Breast epithelium (tissue), 3 donors: ENCODE data around the gene RAPGEF4.

Source experiments
- CTCF ChIP-seq, 3 donors: fragments of 450-650 bp; IDR thresholded peaks; one replicate each; pipeline ENCODE4 v1.5.1; 2016 to 2017; ENCODE audit warnings: antibody characterized with exemption in 3 of 3, mild to moderate bottlenecking in 3 of 3, moderate library complexity in 3 of 3
- POLR2A ChIP-seq: fragments of 450-650 bp; IDR thresholded peaks from one replicate; pipeline ENCODE4 v1.6.1; 2016; ENCODE audit warnings: antibody characterized with exemption, mild to moderate bottlenecking, moderate library complexity
- POLR2AphosphoS5 ChIP-seq, 3 donors: sonication (generic); formaldehyde crosslinking; IDR thresholded peaks; one replicate each; pipeline ENCODE4 v1.6.1; 2017; ENCODE audit warnings: antibody characterized with exemption in 3 of 3

GRCh38 chr2:172763079-172763478 is 27.4 kb downstream of the RAPGEF4 start:
- TF ChIP-seq CTCF (IDR thresholded peaks at IDR 0.05) (no peak), POLR2A (no peak), POLR2AphosphoS5 (IDR thresholded peaks at IDR 0.05) (no peak)
